Esophagus muscularis mucosa (tissue), 4 donors: ENCODE data around the gene POLE3. TPM values are rescaled to one million over a fixed set of nuclear protein-coding genes. Genes with fewer than 3 reads are reported as not detected.
"Not testable (repeated sequence)": the region's sequence is repeated elsewhere in the genome, so short reads cannot be mapped to it uniquely, and the experiment has no call there.

Source experiments
- DNase-seq: peaks from one replicate; pipeline ENCODE4 v3.0.0-alpha.2; 2017; ENCODE audit errors: extremely low spot score
- H3K27ac ChIP-seq, 4 donors: fragments of 200-600 bp; sonication (generic); replicated peaks in 1 of 4; 1 replicate in 3 of 4; 2 replicates in 1 of 4; pipeline ENCODE4 v1.5.1; 2016 to 2019; ENCODE audit warnings: mild to moderate bottlenecking in 1 of 4
- H3K27me3 ChIP-seq, 4 donors: fragments of 200-600 bp; sonication (generic); one replicate each; pipeline versions ENCODE4 v1.5.1 to v1.6.0; 2016 to 2019
- H3K36me3 ChIP-seq, 4 donors: fragments of 200-600 bp; sonication (generic); one replicate each; pipeline ENCODE4 v1.5.1; 2016 to 2019
- H3K4me1 ChIP-seq, 4 donors: fragments of 200-600 bp; sonication (generic); one replicate each; pipeline ENCODE4 v1.5.1; 2016 to 2019
- H3K4me3 ChIP-seq, 4 donors: fragments of 200-600 bp; sonication (generic); 1 replicate in 2 of 4; 2 replicates in 2 of 4; pipeline ENCODE4 v1.5.1; 2016 to 2019; ENCODE audit warnings: mild to moderate bottlenecking in 4 of 4, moderate library complexity in 1 of 4
- H3K9me3 ChIP-seq, 4 donors: fragments of 200-600 bp; sonication (generic); 1 replicate in 3 of 4; 2 replicates in 1 of 4; pipeline ENCODE4 v1.5.1; 2016 to 2019
- CTCF ChIP-seq, 3 experiments: fragments of 200-600 bp in 2 of 3; fragments of 450-650 bp in 1 of 3; sonication (generic) in 2 of 3; IDR thresholded peaks; one replicate each; pipeline ENCODE4 v1.5.1; 2017 to 2019; ENCODE audit warnings: antibody characterized with exemption in 3 of 3, mild to moderate bottlenecking in 2 of 3, moderate library complexity in 1 of 3
- EP300 ChIP-seq: sonication (generic); formaldehyde crosslinking; IDR thresholded peaks from one replicate; pipeline ENCODE4 v1.6.1; 2017; ENCODE audit warnings: antibody characterized with exemption
- POLR2A ChIP-seq: fragments of 450-650 bp; IDR thresholded peaks from one replicate; pipeline ENCODE4 v1.6.1; 2017; ENCODE audit warnings: antibody characterized with exemption, moderate library complexity, mild to moderate bottlenecking, low read depth
- POLR2AphosphoS5 ChIP-seq, 2 donors: sonication (generic); formaldehyde crosslinking; IDR thresholded peaks; one replicate each; pipeline ENCODE4 v1.6.1; 2017; ENCODE audit warnings: antibody characterized with exemption in 2 of 2
- WGBS: methylation state at CpG from one replicate; pipeline ENCODE4 v1.1.5; 2018; 5-methylcytosine and 5-hydroxymethylcytosine counted together
- intact Hi-C: fragments of 100-400 bp; cut with DNase I; formaldehyde crosslinking; loops from one replicate; pipeline ENCODE4 v1.15.1; 2023
- total RNA-seq, 4 donors: library from RNA; depleted of rRNA; stranded (reverse); fragments of >200 nt; gene quantifications; one replicate each; pipeline versions ENCODE4 v1.1.0 to v1.2.1, GENCODE V29; 2016

Gene POLE3
- total RNA-seq, 4 donors from 2014 or later = 25.7 to 42.6 (median 32.8) TPM

GRCh38 chr9:113387560-113388230 is 22.8 kb downstream of the POLE3 start:
- Histone ChIP-seq H3K36me3 (peaks cover 30 to 69% (median 64%) of the 10 kb centered on the region in 4 donors), H3K4me3 (no peak overlapping the region), H3K9me3 (no peaks in the 10 kb centered on the region), H3K27ac (no peak overlapping the region), H3K4me1 (no peaks in the 10 kb centered on the region), H3K27me3 (no peaks in the 10 kb centered on the region)
- intact Hi-C loops = no loop called here
- TF ChIP-seq POLR2A (no peak), EP300 (no peak), CTCF (IDR thresholded peaks at IDR 0.05) (no peak), POLR2AphosphoS5 (IDR thresholded peaks at IDR 0.05) (no peak)
- WGBS = 74% methylated on average over 6 of the region's 9 CpGs
- DNase-seq = no peak

DNA sequence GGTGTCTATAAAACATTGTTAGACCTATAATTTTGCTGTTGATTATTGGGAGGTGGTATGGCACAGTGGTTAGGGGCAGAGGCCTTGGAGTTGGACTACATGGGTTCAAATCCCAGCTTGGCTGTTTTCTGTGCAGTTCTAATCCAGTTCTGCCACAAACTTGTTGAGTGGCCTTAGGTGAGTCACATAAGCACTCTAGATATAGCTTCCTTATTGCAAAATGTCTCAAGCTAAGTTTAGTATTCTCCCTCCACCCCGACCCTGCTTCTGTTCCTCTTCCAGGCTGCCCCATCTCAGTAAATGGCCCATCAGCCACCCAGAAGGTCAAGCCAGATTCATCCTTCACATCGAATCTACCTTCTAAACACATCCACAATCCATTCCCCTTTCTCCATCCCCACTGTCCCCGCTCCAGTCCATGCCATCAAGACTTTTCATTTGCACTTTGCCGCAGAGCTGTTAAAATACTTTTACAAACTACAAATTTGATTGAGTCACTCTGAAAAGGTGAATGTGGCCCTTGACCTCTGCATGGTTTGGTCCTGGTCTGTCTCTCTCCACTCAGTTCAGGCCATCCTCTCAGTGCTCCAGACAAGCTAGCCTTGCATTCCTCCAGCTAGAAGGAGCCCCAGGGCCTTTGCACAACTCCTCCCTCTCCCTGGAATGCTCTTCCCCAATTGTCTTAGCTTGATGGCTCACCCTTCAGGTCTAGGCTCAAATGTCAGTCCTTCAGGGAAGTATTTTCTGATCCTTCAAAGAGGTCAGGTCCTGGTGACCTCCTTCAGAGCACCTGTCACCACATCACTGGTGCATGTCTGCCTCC is 23.7 kb downstream of the POLE3 start:
- no peaks in the 10 kb centered on the region for H3K4me1 ChIP-seq
- peaks cover 24 to 60% (median 57%) of the 10 kb centered on the region in 4 donors for H3K36me3 ChIP-seq
- TF ChIP-seq CTCF (IDR thresholded peaks at IDR 0.05) = no peak
- TF ChIP-seq POLR2AphosphoS5 (IDR thresholded peaks at IDR 0.05) = no peak
- TF ChIP-seq POLR2A = no peak
- TF ChIP-seq EP300 = no peak
- no peak overlapping the region for H3K27ac ChIP-seq
- H3K27me3 ChIP-seq = no peaks in the 10 kb centered on the region
- no peak for DNase-seq
- H3K4me3 ChIP-seq = no peak overlapping the region
- 93% methylated on average over 4 of the region's 4 CpGs for WGBS
- no peaks in the 10 kb centered on the region for H3K9me3 ChIP-seq
- intact Hi-C loops = no loop called here

DNA sequence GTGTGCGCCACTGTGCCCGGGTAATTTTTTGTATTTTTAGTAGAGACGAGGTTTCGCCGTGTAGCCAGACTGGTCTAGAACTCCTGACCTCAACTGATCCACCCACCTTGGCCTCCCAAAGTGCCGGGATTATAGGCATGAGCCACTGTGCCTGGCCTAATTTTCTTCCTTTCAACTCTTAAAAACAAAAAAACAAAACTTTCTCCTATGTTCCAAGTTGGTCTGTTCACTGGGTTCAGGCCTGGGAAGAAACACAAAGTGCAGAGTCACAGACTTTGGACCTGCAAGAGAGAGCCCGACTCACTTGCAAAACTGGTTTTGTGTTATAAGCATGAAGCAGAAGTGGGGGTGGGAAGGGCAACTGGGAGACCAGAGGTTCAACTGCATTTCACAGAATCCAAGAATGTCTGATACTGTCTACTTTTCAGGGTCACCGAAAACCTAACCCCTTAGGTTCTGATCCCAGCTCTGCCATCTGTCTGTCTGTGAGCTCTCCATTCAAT is 28.5 kb downstream of the POLE3 start:
- Histone ChIP-seq H3K27ac (no peak overlapping the region), H3K36me3 (peaks cover 0 to 12% (median 9%) of the 10 kb centered on the region in 4 donors), H3K4me1 (peaks cover 3 to 6% (median 5%) of the 10 kb centered on the region in 4 donors), H3K9me3 (no peaks in the 10 kb centered on the region), H3K4me3 (no peak overlapping the region), H3K27me3 (no peaks in the 10 kb centered on the region)
- WGBS = 89% methylated on average over 8 of the region's 8 CpGs
- TF ChIP-seq EP300 (no peak), POLR2A (no peak), CTCF (IDR thresholded peaks at IDR 0.05) (no peak), POLR2AphosphoS5 (IDR thresholded peaks at IDR 0.05) (no peak)
- intact Hi-C loops = no loop called here
- peak; percentile 53 for DNase-seq

GRCh38 chr9:113381441-113381840 is 29.0 kb downstream of the POLE3 start:
- H3K9me3 ChIP-seq, H3K4me3 ChIP-seq, intact Hi-C loops, H3K36me3 ChIP-seq, H3K4me1 ChIP-seq, DNase-seq, H3K27ac ChIP-seq, H3K27me3 ChIP-seq: not testable (repeated sequence)
- 86% methylated on average over 7 of the region's 7 CpGs for WGBS

DNA sequence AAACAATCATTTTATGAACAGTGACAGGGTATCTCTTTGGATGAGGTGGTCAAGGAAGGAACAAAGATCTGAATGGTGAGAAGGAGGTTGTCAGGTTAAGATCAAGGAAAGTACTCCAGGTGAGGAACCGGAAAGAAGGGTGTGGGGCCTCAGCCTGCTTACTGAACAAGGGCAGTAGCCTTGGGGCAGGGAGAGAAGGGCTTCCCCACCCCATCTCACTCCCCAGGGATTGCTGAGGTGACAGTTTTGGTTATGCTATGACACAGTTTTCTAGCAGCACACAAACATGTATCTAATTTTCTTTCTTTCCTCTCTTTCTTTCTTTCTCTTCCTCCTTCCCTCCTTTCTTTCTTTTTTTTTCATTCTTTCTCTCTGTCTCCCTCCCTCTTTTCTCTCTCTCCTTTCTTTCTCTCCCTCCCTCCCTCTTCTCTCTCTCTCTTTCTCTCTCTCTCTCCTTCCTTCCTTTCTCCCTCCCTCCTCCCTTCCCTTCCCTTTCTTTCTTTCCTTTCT is 29.6 kb downstream of the POLE3 start:
- H3K4me1 ChIP-seq = peaks cover 6 to 13% (median 11%) of the 10 kb centered on the region in 4 donors
- TF ChIP-seq CTCF (IDR thresholded peaks at IDR 0.05) (no peak), POLR2A (no peak), EP300 (no peak), POLR2AphosphoS5 (IDR thresholded peaks at IDR 0.05) (no peak)
- 57% methylated on average over 1 of the region's 1 CpG for WGBS
- H3K36me3 ChIP-seq = peaks cover 0 to 5% (median 2%) of the 10 kb centered on the region in 4 donors
- no peak overlapping the region for H3K4me3 ChIP-seq
- no peaks in the 10 kb centered on the region for H3K27me3 ChIP-seq
- intact Hi-C loops = no loop called here
- H3K9me3 ChIP-seq = no peaks in the 10 kb centered on the region
- DNase-seq = no peak
- no peak overlapping the region for H3K27ac ChIP-seq

DNA sequence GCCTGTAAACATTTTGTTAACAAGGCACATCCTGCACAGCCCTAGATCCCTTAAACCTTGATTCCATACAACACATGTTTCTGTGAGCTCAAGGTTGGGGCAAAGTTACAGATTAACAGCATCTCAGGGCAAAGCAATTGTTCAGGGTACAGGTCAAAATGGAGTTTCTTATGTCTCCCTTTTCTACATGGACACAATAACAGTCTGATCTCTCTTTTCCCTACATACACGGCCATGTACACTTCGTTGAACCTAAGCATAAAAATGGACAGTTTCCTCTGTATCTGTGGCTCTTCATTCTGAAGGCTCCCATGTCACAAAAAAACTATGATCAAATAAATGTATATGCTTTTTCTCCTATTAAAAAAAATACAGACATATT is 30.7 kb downstream of the POLE3 start:
- not testable (repeated sequence) for H3K4me3 ChIP-seq, DNase-seq, H3K9me3 ChIP-seq, H3K27me3 ChIP-seq, H3K36me3 ChIP-seq, H3K27ac ChIP-seq
- peaks cover 12 to 23% (median 19%) of the 10 kb centered on the region in 4 donors for H3K4me1 ChIP-seq
- intact Hi-C loops = loop anchor here (5.0 kb wide), 1 partner anchor 38 kb away; the partner anchor contains the start of gene WDR31
- 84% methylated on average over 2 of the region's 2 CpGs for WGBS

DNA sequence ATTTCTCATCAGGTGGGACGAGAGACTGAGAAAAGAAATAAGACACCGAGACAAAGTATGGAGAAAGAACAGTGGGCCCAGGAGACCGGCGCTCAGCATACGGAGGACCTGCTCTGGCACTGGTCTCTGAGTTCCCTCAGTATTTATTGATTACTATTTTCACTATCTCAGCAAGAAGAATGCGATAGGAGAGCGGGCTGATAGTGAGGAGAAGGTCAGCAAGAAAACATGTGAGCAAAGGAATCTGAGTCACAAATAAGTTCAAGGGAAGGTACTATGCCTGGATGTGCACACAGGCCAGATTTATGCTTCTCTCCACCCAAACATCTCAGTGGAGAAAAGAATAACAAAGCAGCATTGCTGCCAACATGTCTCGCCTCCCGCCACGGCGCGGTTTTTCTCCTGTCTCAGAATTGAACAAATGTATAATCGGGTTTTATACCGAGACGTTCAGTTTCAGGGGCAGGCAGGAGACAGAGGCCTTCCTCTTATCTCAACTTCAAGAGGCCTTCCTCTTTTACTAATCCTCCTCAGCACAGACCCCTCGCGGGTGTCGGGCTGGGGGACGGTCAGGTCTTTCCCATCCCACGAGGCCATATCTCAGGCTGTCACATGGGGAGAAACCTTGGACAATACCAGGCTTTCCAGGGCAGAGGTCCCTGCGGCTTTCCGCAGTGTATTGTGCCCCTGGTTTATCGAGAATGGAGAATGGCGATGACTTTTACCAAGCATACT is 31.2 kb downstream of the POLE3 start:
- WGBS = 79% methylated on average over 23 of the region's 24 CpGs
- peaks cover under 1 to 12% (median 7%) of the 10 kb centered on the region in 4 donors for H3K36me3 ChIP-seq
- not testable (repeated sequence) for H3K27ac ChIP-seq, H3K27me3 ChIP-seq, H3K9me3 ChIP-seq, H3K4me3 ChIP-seq
- intact Hi-C loops = loop anchor here (5.0 kb wide), 1 partner anchor 37 kb away; the partner anchor contains the start of gene WDR31
- H3K4me1 ChIP-seq = peaks cover 12 to 23% (median 20%) of the 10 kb centered on the region in 4 donors
- DNase-seq = peak; percentile 55
